Measurements from ENCODE around the gene HIC1.

DNA sequence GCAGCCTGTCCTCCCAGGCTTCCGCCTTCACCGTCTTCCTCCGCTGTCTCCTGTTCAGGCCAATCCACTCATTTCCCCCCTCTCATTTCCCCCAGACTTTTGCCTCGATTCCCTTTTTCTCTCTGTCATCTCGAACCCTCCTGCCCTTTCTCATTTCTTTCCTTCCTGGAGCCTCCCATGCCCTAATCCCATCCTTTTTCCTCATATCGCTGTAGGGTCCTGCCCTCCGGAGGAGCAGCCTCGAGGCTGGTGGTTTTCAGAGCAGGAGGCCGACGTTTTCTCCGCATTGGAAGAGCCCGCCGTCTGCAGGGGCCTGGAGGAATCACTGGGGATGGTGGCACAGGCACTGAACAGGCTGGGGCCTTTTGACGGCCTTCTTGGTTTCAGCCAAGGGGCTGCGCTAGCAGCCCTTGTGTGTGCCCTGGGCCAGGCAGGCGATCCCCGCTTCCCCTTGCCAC is 12.5 kb upstream of the HIC1 start:
- TF ChIP-seq, protein P1, sequence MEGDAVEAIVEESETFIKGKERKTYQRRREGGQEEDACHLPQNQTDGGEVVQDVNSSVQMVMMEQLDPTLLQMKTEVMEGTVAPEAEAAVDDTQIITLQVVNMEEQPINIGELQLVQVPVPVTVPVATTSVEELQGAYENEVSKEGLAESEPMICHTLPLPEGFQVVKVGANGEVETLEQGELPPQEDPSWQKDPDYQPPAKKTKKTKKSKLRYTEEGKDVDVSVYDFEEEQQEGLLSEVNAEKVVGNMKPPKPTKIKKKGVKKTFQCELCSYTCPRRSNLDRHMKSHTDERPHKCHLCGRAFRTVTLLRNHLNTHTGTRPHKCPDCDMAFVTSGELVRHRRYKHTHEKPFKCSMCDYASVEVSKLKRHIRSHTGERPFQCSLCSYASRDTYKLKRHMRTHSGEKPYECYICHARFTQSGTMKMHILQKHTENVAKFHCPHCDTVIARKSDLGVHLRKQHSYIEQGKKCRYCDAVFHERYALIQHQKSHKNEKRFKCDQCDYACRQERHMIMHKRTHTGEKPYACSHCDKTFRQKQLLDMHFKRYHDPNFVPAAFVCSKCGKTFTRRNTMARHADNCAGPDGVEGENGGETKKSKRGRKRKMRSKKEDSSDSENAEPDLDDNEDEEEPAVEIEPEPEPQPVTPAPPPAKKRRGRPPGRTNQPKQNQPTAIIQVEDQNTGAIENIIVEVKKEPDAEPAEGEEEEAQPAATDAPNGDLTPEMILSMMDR (conservative IDR thresholded peaks at IDR 0.05; ENCODE audit: low read depth, low read length): peak; percentile 37; the same call in 1 of the 2 replicates
- no peak for TF ChIP-seq EZH2 (IDR thresholded peaks at IDR 0.05; ENCODE audit: borderline replicate concordance, low read depth, low read length, poor library complexity, severe bottlenecking)
